Activated CD8-positive, alpha-beta memory T cell treated with anti-CD3 and anti-CD28 coated beads, Interleukin-2, amount 50 U/mL, for 1 hour (primary cell): ENCODE results near the gene CNPPD1.

Source experiments
- DNase-seq: peaks from one replicate; pipeline ENCODE4 v3.0.0-alpha.2; 2020; ENCODE audit errors: extremely low read depth

CNPPD1 gene

GRCh38 chr2:219122202-219122980 lies 54.3 kb downstream of the CNPPD1 start:
- no peak for DNase-seq
